ENCODE results near the gene ZNF81. TPM values are rescaled to one million over a fixed set of nuclear protein-coding genes. Genes with fewer than 3 reads are reported as not detected.

ZNF81 gene
- total RNA-seq, 1 donor from 2014 or later: 11.0 TPM

DNA sequence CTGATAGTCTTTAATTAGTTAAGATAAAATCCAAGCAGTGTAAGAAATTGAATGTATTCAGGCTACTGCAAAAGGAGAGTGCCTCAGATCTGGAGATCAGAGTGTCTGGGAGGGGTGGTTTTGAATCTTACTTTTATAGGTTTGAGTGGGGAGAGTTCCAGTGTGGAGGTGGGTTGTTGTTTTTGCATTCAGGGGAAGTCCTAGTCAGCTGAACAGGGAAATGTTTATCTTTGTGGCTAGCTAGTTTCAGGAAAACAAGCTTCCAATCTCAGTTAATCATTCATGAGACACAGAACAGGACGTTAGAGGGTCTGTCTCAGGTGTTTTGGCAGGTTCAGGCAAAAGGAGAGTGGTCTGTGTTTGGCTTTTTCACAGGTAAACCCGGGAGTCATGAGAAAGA is 26.0 kb downstream of the ZNF81 start:
- POLR2A ChIA-PET: no interaction called here
- CTCF ChIA-PET: no interaction called here
- H3K27me3 Mint-ChIP-seq: no peaks in the 10 kb centered on the region
- ATAC-seq (ENCODE audit: low read depth) (no peak), DNase-seq (no peak)
- no peak overlapping the region for H3K27ac Mint-ChIP-seq
- no peak overlapping the region for H3K4me3 Mint-ChIP-seq
- TF ChIP-seq, protein P1, sequence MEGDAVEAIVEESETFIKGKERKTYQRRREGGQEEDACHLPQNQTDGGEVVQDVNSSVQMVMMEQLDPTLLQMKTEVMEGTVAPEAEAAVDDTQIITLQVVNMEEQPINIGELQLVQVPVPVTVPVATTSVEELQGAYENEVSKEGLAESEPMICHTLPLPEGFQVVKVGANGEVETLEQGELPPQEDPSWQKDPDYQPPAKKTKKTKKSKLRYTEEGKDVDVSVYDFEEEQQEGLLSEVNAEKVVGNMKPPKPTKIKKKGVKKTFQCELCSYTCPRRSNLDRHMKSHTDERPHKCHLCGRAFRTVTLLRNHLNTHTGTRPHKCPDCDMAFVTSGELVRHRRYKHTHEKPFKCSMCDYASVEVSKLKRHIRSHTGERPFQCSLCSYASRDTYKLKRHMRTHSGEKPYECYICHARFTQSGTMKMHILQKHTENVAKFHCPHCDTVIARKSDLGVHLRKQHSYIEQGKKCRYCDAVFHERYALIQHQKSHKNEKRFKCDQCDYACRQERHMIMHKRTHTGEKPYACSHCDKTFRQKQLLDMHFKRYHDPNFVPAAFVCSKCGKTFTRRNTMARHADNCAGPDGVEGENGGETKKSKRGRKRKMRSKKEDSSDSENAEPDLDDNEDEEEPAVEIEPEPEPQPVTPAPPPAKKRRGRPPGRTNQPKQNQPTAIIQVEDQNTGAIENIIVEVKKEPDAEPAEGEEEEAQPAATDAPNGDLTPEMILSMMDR (IDR thresholded peaks at IDR 0.05): no peak
- H3K9me3 Mint-ChIP-seq: no peaks in the 10 kb centered on the region
- intact Hi-C loops (cut with micrococcal nuclease): no loop called here
- H3K4me1 Mint-ChIP-seq: no peaks in the 10 kb centered on the region
- H3K36me3 Mint-ChIP-seq (ENCODE audit: low read depth): peaks cover 37% of the 10 kb centered on the region

DNA sequence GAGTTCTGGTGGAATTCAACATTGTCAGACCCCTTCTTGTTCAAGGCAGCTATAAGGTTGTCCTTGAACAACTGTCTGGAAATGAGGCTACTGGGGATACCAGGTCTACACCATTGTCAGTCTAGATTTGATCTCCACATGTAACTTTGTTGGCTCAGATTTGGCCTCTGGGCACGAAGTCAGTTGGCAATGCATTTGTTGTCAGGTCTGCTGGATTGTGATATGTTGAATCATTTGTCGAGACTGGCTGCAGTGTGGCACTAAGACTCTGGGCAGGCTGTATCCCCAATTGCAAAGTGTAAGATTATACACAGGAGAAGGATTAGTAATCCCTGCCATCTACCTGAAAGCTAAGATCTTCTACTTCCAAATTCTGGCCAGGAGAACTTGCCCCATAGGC is 26.5 kb downstream of the ZNF81 start:
- DNase-seq (no peak), ATAC-seq (ENCODE audit: low read depth) (no peak)
- no peak overlapping the region for H3K4me3 Mint-ChIP-seq
- H3K36me3 Mint-ChIP-seq (ENCODE audit: low read depth): peaks cover 34% of the 10 kb centered on the region
- intact Hi-C loops (cut with micrococcal nuclease): no loop called here
- H3K27ac Mint-ChIP-seq: no peak overlapping the region
- H3K9me3 Mint-ChIP-seq: no peaks in the 10 kb centered on the region
- ChIA-PET CTCF (no interaction called here), POLR2A (no interaction called here)
- no peaks in the 10 kb centered on the region for H3K4me1 Mint-ChIP-seq
- TF ChIP-seq, protein P1 (IDR thresholded peaks at IDR 0.05): no peak
- H3K27me3 Mint-ChIP-seq: no peaks in the 10 kb centered on the region

DNA sequence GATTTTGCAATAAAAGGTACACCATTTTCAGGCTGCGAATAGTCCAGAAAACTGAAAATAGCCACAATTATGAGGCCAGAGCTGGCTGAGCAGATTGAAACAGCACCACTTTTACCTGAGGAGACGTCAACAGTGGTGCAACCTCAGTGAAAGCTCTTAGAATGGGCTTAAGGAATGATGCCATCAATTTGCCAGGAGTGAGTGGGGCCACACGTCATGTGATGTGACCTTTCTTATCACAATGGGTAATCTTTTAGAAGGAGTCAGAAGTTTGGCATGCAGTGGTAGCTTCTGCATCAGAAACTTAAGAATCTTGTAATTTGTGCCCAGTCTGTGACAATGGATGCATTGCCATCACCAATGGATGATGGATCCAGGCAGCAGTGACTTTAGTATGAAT is 27.6 kb downstream of the ZNF81 start:
- Mint-ChIP-seq H3K27me3 (no peaks in the 10 kb centered on the region), H3K4me1 (no peaks in the 10 kb centered on the region), H3K27ac (no peak overlapping the region), H3K4me3 (no peak overlapping the region), H3K9me3 (no peaks in the 10 kb centered on the region), H3K36me3 (ENCODE audit: low read depth) (peaks cover 35% of the 10 kb centered on the region)
- DNase-seq (no peak), ATAC-seq (ENCODE audit: low read depth) (no peak)
- intact Hi-C loops (cut with micrococcal nuclease): no loop called here
- CTCF ChIA-PET: no interaction called here
- POLR2A ChIA-PET: no interaction called here
- TF ChIP-seq, protein P1 (IDR thresholded peaks at IDR 0.05): no peak

DNA sequence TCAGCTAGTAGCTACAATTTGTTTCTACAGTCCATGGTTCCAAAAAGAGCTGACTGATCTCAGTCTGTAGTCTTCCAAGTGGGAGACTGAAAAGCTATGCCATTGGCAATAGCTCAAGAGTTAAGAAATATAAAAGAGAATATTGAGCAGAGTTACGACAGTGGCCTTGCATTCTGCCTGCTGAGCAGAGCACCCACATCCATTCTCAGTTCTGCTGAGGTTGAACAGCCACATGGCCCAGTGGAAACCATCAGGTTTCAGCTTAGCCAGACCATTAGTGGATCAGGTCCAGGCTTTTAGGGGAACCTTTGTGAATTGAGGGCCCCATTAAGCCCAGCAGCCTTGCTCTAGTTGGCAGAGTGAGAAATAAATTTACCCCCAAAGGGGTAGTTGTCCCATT is 28.1 kb downstream of the ZNF81 start:
- intact Hi-C loops (cut with micrococcal nuclease): no loop called here
- H3K27ac Mint-ChIP-seq: no peak overlapping the region
- peaks cover 33% of the 10 kb centered on the region for H3K36me3 Mint-ChIP-seq (ENCODE audit: low read depth)
- H3K4me3 Mint-ChIP-seq: no peak overlapping the region
- no peak for DNase-seq
- H3K9me3 Mint-ChIP-seq: no peaks in the 10 kb centered on the region
- POLR2A ChIA-PET: no interaction called here
- H3K4me1 Mint-ChIP-seq: no peaks in the 10 kb centered on the region
- H3K27me3 Mint-ChIP-seq: no peaks in the 10 kb centered on the region
- CTCF ChIA-PET: no interaction called here
- TF ChIP-seq, protein P1 (IDR thresholded peaks at IDR 0.05): no peak
- no peak for ATAC-seq (ENCODE audit: low read depth)

DNA sequence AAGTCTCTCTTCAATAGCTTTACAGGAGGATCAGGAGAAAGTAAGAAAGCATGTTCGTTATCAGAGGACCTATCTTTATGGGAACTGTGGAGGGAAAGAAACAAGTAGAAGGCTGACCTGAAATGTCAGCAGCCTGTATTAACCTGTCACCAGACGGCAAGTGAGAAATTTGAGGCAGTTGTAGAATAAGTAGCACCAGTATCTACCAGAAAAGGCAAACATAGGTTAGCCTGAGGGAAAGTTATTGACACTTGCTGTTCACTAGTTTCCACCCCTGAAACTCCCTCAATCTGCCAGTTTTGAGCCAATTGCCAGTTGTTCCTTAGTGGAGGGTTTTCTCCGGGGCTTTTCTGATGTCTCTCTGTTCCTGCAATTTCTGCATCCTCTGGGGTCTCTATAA is 36.4 kb downstream of the ZNF81 start:
- ATAC-seq (ENCODE audit: low read depth) (no peak), DNase-seq (no peak)
- TF ChIP-seq, protein P1 (IDR thresholded peaks at IDR 0.05): no peak
- Mint-ChIP-seq H3K27me3 (no peaks in the 10 kb centered on the region), H3K4me1 (peaks cover 4% of the 10 kb centered on the region), H3K4me3 (no peak overlapping the region), H3K36me3 (ENCODE audit: low read depth) (peaks cover 48% of the 10 kb centered on the region), H3K27ac (no peak overlapping the region), H3K9me3 (peaks cover 6% of the 10 kb centered on the region)
- intact Hi-C loops (cut with micrococcal nuclease): no loop called here
- CTCF ChIA-PET: no interaction called here
- POLR2A ChIA-PET: no interaction called here
